ENCODE results near the gene SLC15A2.

GRCh38 chr3:121979734-121980449 lies 85.7 kb downstream of the SLC15A2 start:
- TF ChIP-seq CTCF (IDR thresholded peaks at IDR 0.05 in 2 of 3, conservative IDR thresholded peaks at IDR 0.05 in 1 of 3; ENCODE audit: control insufficient read depth in 2 of 3, extremely low read depth in 1 of 3, insufficient read depth in 1 of 3, low read depth in 3 of 3, low read length in 3 of 3) = no peak
- TF ChIP-seq GABPA (IDR thresholded peaks at IDR 0.05; ENCODE audit: low read depth) = no peak
- no peak for TF ChIP-seq EGR1 (IDR thresholded peaks at IDR 0.05; ENCODE audit: borderline replicate concordance in 1 of 2, low read depth in 2 of 2, low read length in 2 of 2)
- no peak for TF ChIP-seq MYC (IDR thresholded peaks at IDR 0.05; ENCODE audit: insufficient read depth, insufficient read length, insufficient replicate concordance, low read length, severe bottlenecking)
- no peak for TF ChIP-seq MTA3 (IDR thresholded peaks at IDR 0.05; ENCODE audit: borderline replicate concordance, low read length)
- TF ChIP-seq EZH2 (IDR thresholded peaks at IDR 0.05; ENCODE audit: borderline replicate concordance, control insufficient read depth, low read depth, low read length) = no peak
- TF ChIP-seq SUZ12 (IDR thresholded peaks at IDR 0.05; ENCODE audit: unreplicated experiment) = no peak
- TF ChIP-seq CREB1 (IDR thresholded peaks at IDR 0.05; ENCODE audit: low read depth) = no peak
- TF ChIP-seq POLR2AphosphoS5 (IDR thresholded peaks at IDR 0.05; ENCODE audit: low read length) = no peak
- TF ChIP-seq KDM1A (IDR thresholded peaks at IDR 0.05; ENCODE audit: borderline replicate concordance) = no peak
- TF ChIP-seq USF1 (IDR thresholded peaks at IDR 0.05; ENCODE audit: borderline replicate concordance, extremely low read length, insufficient read depth, low read depth, low read length) = no peak
- no peak for TF ChIP-seq POLR2A (IDR thresholded peaks at IDR 0.05; ENCODE audit: low read depth, low read length)
- TF ChIP-seq BHLHE40 (IDR thresholded peaks at IDR 0.05; ENCODE audit: borderline replicate concordance in 1 of 2, low read depth in 2 of 2, low read length in 1 of 2) = no peak
